GM12878 (cell line): ENCODE results near the gene MACF1. TPM values are rescaled to one million over a fixed set of nuclear protein-coding genes. Genes with fewer than 3 reads are reported as not detected.

Source experiments
- ATAC-seq: fragments of 200-7000 bp; cut with Tn5 transposase; 3 replicates; pipeline ENCODE4 v1.9.1; 2020; ENCODE audit warnings: mild to moderate bottlenecking, moderate library complexity
- BruUV-seq: library from RNA; stranded (reverse); fragments of 400-500 nt; replicated peaks from 2 replicates; lab custom pipeline; 2021; lab: Mats Ljungman, UMichigan
- CTCF ChIA-PET: fragments of 300-600 bp; sonication (Branson Sonifier 250); formaldehyde crosslinking; extraction: SDS; loops from one replicate; lab custom pipeline; 2021; ENCODE audit warnings: inconsistent platforms; lab: Yijun Ruan, JAX
- POLR2A ChIA-PET: fragments of 350-600 bp; formaldehyde crosslinking; extraction: SDS; loops from one replicate; lab custom pipeline; 2021; ENCODE audit warnings: inconsistent platforms; lab: Charles Lee
- RAD21 ChIA-PET: fragments of 300-600 bp; sonication (Branson Sonifier 250); formaldehyde crosslinking; loops from one replicate; lab custom pipeline; 2023; ENCODE audit warnings: antibody characterized with exemption; ENCODE audit not compliant: unreplicated experiment; lab: Charles Lee
- SMC1A ChIA-PET: fragments of 300-600 bp; sonication (Branson Sonifier 250); formaldehyde crosslinking; loops from one replicate; lab custom pipeline; 2023; ENCODE audit not compliant: unreplicated experiment, uncharacterized antibody; lab: Charles Lee
- DNase-seq: peaks from one replicate; pipeline ENCODE4 v3.0.0-alpha.2; 2011; ENCODE audit warnings: low read depth, low spot score
- FAIRE-seq: peaks from 3 replicates; lab custom pipeline; 2011; peaks lifted over from hg19 to GRCh38; lab: Jason Lieb, UNC
- H2AFZ ChIP-seq: 2 replicates; pipeline ENCODE4 v1.6.0; 2011; ENCODE audit warnings: low read depth, low read length, control low read depth; ENCODE audit not compliant: control insufficient read depth
- H3K27ac ChIP-seq: 2 replicates; pipeline ENCODE4 v1.5.1; 2011; ENCODE audit warnings: control low read depth; ENCODE audit not compliant: control insufficient read depth, insufficient read depth
- H3K27me3 ChIP-seq, 2 experiments: replicated peaks in 1 of 2; 2 replicates each; pipeline versions ENCODE4 v1.6.0 to v1.6.1; 2011; ENCODE audit warnings: low read length in 1 of 2; ENCODE audit not compliant: control insufficient read depth in 2 of 2, insufficient read depth in 2 of 2
- H3K36me3 ChIP-seq, 2 experiments: 2 replicates each; pipeline ENCODE4 v1.5.1; 2011; ENCODE audit warnings: low read length in 1 of 2; ENCODE audit not compliant: control insufficient read depth in 2 of 2, insufficient read depth in 2 of 2
- H3K4me1 ChIP-seq: 2 replicates; pipeline ENCODE4 v1.6.1; 2011; ENCODE audit warnings: mild to moderate bottlenecking, low read length, moderate library complexity, mixed read lengths; ENCODE audit not compliant: control insufficient read depth, insufficient read depth
- H3K4me2 ChIP-seq: 2 replicates; pipeline ENCODE4 v1.6.0; 2011; ENCODE audit warnings: control low read depth; ENCODE audit not compliant: control insufficient read depth, insufficient read depth
- H3K4me3 ChIP-seq: fragments of 200-600 bp; sonication (generic); 2 replicates; pipeline ENCODE4 v1.5.1; 2016
- H3K79me2 ChIP-seq: 2 replicates; pipeline ENCODE4 v1.6.0; 2011; ENCODE audit warnings: low read length; ENCODE audit not compliant: control insufficient read depth, insufficient read depth
- H3K9ac ChIP-seq: 2 replicates; pipeline ENCODE4 v1.8.0; 2011; ENCODE audit warnings: low read length, control low read depth, mixed read lengths; ENCODE audit not compliant: control insufficient read depth, insufficient read depth
- H3K9me3 ChIP-seq: replicated peaks from 3 replicates; pipeline ENCODE4 v1.5.1; 2011; ENCODE audit warnings: mild to moderate bottlenecking, low read length; ENCODE audit not compliant: control insufficient read depth, insufficient read depth
- H4K20me1 ChIP-seq: 2 replicates; pipeline ENCODE4 v1.6.0; 2011; ENCODE audit not compliant: control insufficient read depth, insufficient read depth
- ASH2L ChIP-seq: fragments of 300-600, 200-600 bp; sonication (generic); IDR thresholded peaks from 2 replicates; pipeline ENCODE4 v1.6.1; 2017; ENCODE audit warnings: low read depth, mild to moderate bottlenecking, borderline replicate concordance
- EGR1 ChIP-seq, 2 experiments: IDR thresholded peaks; 1 replicate in 1 of 2; 2 replicates in 1 of 2; pipeline ENCODE4 v1.6.1; 2011 to 2012; ENCODE audit warnings: low read depth in 2 of 2, low read length in 2 of 2, borderline replicate concordance in 1 of 2, mild to moderate bottlenecking in 1 of 2, moderate library complexity in 1 of 2
- FOXK2 ChIP-seq: fragments of 450-650 bp; IDR thresholded peaks from 2 replicates; pipeline ENCODE4 v1.6.1; 2017; ENCODE audit warnings: mild to moderate bottlenecking, moderate library complexity
- FOXM1 ChIP-seq: IDR thresholded peaks from 2 replicates; pipeline ENCODE4 v1.6.1; 2012; ENCODE audit warnings: low read depth, mild to moderate bottlenecking, inconsistent platforms, low read length, moderate library complexity
- GATAD2B ChIP-seq: fragments of 450-650 bp; conservative IDR thresholded peaks from 2 replicates; pipeline ENCODE4 v1.6.1; 2017; ENCODE audit warnings: low read depth, mild to moderate bottlenecking, moderate library complexity
- MAX ChIP-seq: IDR thresholded peaks from 2 replicates; pipeline ENCODE4 v1.6.1; 2012; ENCODE audit warnings: low read depth, low read length, improper control_type of control experiment
- MEF2A ChIP-seq: IDR thresholded peaks from 2 replicates; pipeline ENCODE4 v1.6.1; 2011; ENCODE audit warnings: low read depth, mild to moderate bottlenecking, low read length, moderate library complexity; ENCODE audit not compliant: insufficient read depth
- NR2C1 ChIP-seq: fragments of 450-650 bp; IDR thresholded peaks from 2 replicates; pipeline ENCODE4 v1.6.1; 2017; ENCODE audit warnings: antibody characterized with exemption, mild to moderate bottlenecking, moderate library complexity
- PAX5 ChIP-seq: IDR thresholded peaks from 2 replicates; pipeline ENCODE4 v1.6.1; 2011; ENCODE audit warnings: low read depth, low read length, borderline replicate concordance
- RB1 ChIP-seq: fragments of 450-650 bp; formaldehyde crosslinking; IDR thresholded peaks from 2 replicates; pipeline ENCODE4 v1.6.1; 2017; ENCODE audit warnings: mild to moderate bottlenecking, borderline replicate concordance
- RBBP5 ChIP-seq: fragments of 200-600 bp; sonication (generic); conservative IDR thresholded peaks from 2 replicates; pipeline ENCODE4 v1.6.1; 2016
- RELB ChIP-seq: fragments of 450-650 bp; IDR thresholded peaks from 2 replicates; pipeline ENCODE4 v1.6.1; 2017; ENCODE audit warnings: low read depth, mild to moderate bottlenecking, moderate library complexity
- RFX5 ChIP-seq: IDR thresholded peaks from 2 replicates; pipeline ENCODE4 v1.6.1; 2011; ENCODE audit warnings: low read depth, low read length, improper control_type of control experiment
- SPI1 ChIP-seq: IDR thresholded peaks from 2 replicates; pipeline ENCODE4 v1.6.1; 2011; ENCODE audit warnings: low read depth, mild to moderate bottlenecking, low read length, moderate library complexity, borderline replicate concordance; ENCODE audit not compliant: insufficient read depth
- YY1 ChIP-seq: IDR thresholded peaks from 2 replicates; pipeline ENCODE4 v1.6.1; 2011; ENCODE audit warnings: low read depth, mild to moderate bottlenecking, low read length
- ZNF592 ChIP-seq: fragments of 450-650 bp; IDR thresholded peaks from 2 replicates; pipeline ENCODE4 v1.6.1; 2017; ENCODE audit warnings: mild to moderate bottlenecking, moderate library complexity
- ZSCAN29 ChIP-seq: fragments of 450-650 bp; IDR thresholded peaks from 2 replicates; pipeline ENCODE4 v1.6.1; 2017; ENCODE audit warnings: mild to moderate bottlenecking, moderate library complexity
- WGBS: methylation state at CpG from one replicate; pipeline ENCODE4 v1.1.6; 2016; ENCODE audit warnings: low lambda C conversion rate; ENCODE audit not compliant: insufficient replicate concordance, insufficient coverage; ENCODE audit errors: missing lambda C conversion rate; 5-methylcytosine and 5-hydroxymethylcytosine counted together
- in situ Hi-C: fragments of 300-500 bp; cut with MboI; formaldehyde crosslinking; loops from 9 replicates; pipeline ENCODE4 v1.14.3; 2018; ENCODE audit warnings: mixed read lengths
- intact Hi-C: fragments of 100-400 bp; cut with micrococcal nuclease; formaldehyde crosslinking; loops from one replicate; pipeline ENCODE4 v1.14.2; 2022; ENCODE audit not compliant: unreplicated experiment
- polyA plus RNA-seq, 11 experiments: library from polyadenylated mRNA; depleted of rRNA in 4 of 11; unstranded in 6 of 11; stranded (reverse) in 5 of 11; fragments of >200 nt; fragmentation: Nextera tagmentation in 4 of 11; fragmentation: Illumina TruSeq in 1 of 11; extraction: Ambion mirVana in 4 of 11; extraction: Trizol in 1 of 11; gene quantifications; 1 replicate in 1 of 11; 2 replicates in 10 of 11; pipeline versions ENCODE4 v1.2.1 to v1.2.3, GENCODE V29; 2011 to 2016; ENCODE audit warnings: inconsistent platforms in 2 of 11, missing spikeins in 2 of 11, low read depth in 1 of 11
- total RNA-seq, 4 experiments: library from RNA; depleted of rRNA in 3 of 4; stranded (reverse); fragments of >200 nt in 3 of 4; fragmentation: Illumina TruSeq in 1 of 4; extraction: Trizol in 1 of 4; gene quantifications; 2 replicates each; pipeline versions ENCODE4 v1.2.1 to v1.2.3, GENCODE V29; 2013 to 2021

Gene MACF1
- total and polyA plus RNA-seq, 10 of the 15 experiments (the other 5 are each of a cell fraction or from before 2014, with no cell fraction given), result 15.5 to 201 (median 76.9) TPM

GRCh38 chr1:39499668-39500067, 295.2 kb downstream of the MACF1 start:
- Histone ChIP-seq H3K4me1 (no peaks in the 10 kb centered on the region), H3K9me3 (no peaks in the 10 kb centered on the region), H4K20me1 (no peaks in the 10 kb centered on the region), H2AFZ (no peak overlapping the region), H3K9ac (no peak overlapping the region), H3K36me3 (no peaks in the 10 kb centered on the region), H3K79me2 (no peaks in the 10 kb centered on the region), H3K4me2 (no peak overlapping the region), H3K4me3 (no peak overlapping the region), H3K27ac (no peak overlapping the region), H3K27me3 (no peaks in the 10 kb centered on the region)
- in situ Hi-C loops, result no loop called here
- BruUV-seq, result no TSS peak
- DNase-seq (no peak), FAIRE-seq (no peak), ATAC-seq (no peak)
- RAD21 ChIA-PET, result no interaction called here
- SMC1A ChIA-PET, result no interaction called here
- intact Hi-C loops, result no loop called here
- POLR2A ChIA-PET, result no interaction called here
- CTCF ChIA-PET, result interaction anchor here (0.6 kb wide), 1 partner anchor 262 kb away, joined by 4 read pairs; no protein-coding TSS in a partner anchor
- no peak for TF ChIP-seq GATAD2B
- TF ChIP-seq ZSCAN29, result no peak
- no peak for TF ChIP-seq ZNF592
- no peak for TF ChIP-seq NR2C1
- no peak for TF ChIP-seq RB1
- no peak for TF ChIP-seq RELB
- TF ChIP-seq FOXM1, result no peak
- no peak for TF ChIP-seq PAX5
- TF ChIP-seq RFX5, result no peak
- TF ChIP-seq MAX, result no peak
- no peak for TF ChIP-seq RBBP5
- no peak for TF ChIP-seq YY1
- no peak for TF ChIP-seq ASH2L
- TF ChIP-seq SPI1, result no peak
- no peak for TF ChIP-seq FOXK2
- TF ChIP-seq MEF2A, result no peak
- no peak for TF ChIP-seq EGR1 (IDR thresholded peaks at IDR 0.05; ENCODE audit: borderline replicate concordance in 1 of 2, low read depth in 2 of 2, low read length in 2 of 2)
- 49% methylated on average over 5 of the region's 5 CpGs for WGBS
